IPS-NIHi11 (cell line): Measurements from ENCODE around the gene PPP1R9B.

Source experiments
- DNase-seq: peaks from one replicate; pipeline ENCODE4 v3.0.0; 2012; ENCODE audit warnings: mixed read lengths, low spot score

Gene PPP1R9B

DNA sequence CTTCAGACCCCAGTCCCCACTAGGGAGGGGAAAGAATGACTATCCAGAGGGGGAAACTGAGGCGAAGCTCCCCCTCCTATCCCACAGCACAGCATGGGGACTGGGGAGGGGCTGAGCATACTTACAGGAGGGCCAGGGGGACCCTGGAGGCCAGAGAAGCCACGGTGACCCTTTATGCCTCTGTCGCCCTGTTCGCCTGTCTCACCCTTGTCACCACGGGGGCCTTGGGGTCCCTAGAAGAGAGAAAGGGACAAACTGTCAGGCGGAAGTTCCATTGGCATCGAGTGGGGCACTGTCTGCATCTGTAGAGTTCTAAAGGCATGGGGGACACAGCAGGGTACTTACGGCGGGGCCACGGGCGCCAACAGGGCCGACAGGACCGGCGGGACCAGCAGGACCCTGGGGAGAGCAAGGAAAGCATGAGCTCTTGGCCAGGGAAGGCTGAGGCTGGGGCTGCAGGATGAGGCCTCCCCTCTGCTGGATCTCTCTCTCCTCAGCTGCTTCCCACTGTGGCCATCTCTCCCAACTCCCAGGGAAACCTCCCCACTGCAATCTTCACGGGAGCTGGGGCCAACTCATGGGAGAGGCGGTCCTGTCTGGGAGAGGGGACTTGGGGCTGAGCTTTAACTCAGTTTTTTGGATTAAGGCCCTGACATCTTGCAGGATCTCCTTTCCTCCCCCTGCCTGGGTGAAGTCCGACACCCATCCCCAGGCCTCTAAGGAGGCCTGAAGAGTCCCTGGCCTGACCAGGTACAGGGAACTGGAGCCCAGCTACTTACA lies 37.5 kb upstream of the PPP1R9B start:
- DNase-seq = no peak

DNA sequence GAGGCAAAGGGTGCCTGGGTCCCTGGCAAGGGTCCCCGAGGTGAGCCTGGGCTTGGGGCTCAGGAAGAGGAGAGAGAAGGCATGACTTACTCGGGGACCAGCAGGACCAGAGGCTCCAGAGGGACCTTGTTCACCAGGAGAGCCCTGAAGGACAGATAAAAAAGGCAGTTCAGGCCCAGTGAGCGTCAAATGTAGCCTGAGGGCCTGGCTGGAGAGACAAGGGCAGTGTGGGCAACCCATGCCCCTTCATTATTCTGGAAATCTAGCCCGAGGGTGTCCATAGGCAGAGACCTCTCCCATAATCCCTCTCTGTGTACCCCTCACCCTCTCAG lies 36.9 kb upstream of the PPP1R9B start:
- DNase-seq = no peak

DNA sequence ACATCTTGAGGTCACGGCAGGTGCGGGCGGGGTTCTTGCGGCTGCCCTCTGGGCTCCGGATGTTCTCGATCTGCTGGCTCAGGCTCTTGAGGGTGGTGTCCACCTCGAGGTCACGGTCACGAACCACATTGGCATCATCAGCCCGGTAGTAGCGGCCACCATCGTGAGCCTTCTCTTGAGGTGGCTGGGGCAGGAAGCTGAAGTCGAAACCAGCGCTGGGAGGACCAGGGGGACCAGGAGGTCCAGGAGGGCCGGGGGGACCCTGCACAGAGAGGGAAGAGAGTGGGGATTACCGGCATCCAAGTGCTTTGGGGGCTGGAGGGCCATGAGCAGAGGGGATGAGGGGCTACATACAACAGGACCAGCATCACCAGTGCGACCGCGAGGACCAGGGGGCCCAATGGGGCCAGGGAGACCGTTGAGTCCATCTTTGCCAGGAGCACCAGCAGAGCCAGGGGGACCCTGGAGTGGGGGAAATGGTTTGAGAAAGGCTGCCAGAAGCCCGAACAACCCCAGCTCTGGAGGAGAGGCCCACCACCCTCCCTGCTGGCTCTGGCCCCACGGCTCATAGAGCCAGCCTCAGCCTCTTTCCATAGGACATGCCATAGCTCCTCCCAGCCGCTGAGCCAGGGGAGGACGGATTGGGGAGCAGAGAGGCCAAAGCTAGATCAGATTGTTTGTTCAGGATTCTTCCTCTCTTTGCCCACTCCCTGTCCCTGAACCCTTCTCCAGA lies 36.4 kb upstream of the PPP1R9B start:
- DNase-seq = no peak

DNA sequence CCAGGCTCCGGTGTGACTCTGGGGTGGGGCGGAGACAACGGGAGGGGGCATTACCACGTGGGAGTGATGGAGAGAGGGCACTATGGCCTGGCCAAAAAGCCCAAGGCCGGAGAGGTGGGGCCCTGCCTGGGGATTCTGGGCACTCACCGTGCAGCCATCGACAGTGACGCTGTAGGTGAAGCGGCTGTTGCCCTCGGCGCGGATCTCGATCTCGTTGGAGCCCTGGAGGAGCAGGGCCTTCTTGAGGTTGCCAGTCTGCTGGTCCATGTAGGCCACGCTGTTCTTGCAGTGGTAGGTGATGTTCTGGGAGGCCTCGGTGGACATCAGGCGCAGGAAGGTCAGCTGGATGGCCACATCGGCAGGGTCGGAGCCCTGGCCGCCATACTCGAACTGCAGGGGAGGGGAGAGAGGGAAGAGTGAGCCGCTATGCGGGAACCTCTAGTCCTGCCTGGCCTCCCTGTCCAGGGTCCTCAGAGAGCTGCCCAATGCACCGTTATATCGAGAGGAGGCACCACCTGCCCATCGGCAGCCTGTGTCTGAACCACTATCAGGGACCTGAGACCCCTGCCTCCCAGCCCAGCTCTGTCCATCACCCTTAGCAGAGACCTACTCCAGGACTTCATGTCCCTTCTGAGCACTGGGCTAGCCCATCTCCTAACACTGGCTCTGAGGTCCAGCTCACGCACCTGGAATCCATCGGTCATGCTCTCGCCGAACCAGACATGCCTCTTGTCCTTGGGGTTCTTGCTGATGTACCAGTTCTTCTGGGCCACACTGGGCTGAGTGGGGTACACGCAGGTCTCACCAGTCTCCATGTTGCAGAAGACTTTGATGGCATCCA lies 35.4 kb upstream of the PPP1R9B start:
- no peak for DNase-seq

DNA sequence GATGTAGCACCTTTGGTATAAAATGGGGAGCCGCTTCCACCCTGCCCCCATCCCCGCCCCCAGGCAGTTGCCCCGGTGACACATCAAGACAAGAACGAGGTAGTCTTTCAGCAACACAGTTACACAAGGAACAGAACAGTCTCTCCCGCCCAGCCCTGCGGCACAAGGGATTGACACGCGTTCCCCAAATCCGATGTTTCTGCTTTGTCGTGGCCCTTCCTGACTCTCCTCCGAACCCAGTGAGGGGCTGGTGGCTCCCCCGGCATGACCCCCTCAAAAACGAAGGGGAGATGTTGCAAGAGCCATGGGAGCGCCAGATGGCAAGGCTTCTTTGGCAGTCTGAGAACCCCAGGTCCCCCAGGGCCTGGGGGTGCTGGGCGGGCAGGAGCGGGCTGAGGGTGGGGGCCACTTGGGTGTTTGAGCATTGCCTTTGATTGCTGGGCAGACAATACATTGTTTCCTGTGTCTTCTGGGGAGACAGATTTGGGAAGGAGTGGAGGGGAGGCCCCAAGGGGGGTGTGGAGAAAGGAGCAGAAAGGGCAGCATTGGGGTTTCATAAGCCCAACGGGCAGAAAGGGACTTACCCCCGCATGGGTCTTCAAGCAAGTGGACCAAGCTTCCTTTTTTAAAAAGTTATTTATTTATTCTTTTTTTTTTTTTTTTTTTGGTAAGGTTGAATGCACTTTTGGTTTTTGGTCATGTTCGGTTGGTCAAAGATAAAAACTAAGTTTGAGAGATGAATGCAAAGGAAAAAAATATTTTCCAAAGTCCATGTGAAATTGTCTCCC lies 34.3 kb upstream of the PPP1R9B start:
- peak; percentile 53 for DNase-seq

DNA sequence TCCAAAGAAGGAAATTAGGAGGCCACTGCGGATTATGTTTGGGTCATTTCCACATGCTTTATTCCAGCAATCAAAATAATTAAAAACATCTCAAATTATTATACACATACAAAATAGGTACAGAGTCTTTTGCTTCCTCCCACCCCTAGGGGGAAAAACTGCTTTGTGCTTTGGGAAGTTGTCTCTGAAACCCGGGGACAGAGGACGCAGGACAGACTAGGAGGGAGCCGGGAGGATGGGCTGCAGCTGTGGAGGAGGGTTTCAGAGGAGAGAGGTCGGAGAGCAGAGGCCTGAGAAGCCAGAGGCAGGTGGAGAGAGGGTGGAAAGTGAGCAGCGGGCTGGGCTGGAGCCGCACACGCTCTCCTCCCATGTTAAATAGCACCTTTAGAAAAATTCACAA lies 33.6 kb upstream of the PPP1R9B start:
- DNase-seq = peak; percentile 61

DNA sequence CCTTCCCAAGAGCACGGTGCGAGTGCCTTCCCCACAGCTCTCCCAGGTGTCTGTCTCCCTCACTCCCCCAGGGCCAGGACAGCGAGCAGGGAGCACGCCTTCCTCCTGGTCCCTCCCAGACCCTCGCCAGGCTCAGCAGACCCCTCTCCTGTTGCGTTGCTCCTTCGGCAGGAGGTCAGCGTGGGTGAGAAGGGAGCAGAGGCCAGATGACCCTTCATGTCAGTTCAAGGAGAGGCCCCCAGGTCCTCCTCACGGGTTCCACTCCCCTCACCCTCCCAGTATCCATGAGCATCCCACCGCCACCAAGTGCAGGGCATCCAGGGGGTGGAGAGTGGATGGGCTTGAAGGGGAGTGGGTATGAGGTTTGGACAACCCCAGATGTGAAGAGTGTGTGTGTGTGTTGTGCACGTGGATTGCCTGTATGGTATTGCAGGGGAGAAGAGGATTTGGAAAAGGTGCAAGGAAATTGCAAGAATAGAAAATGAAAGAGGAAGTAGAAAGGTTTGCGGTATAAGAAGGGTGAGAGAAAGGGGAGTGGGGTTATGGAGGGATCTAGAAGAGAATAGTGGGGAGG lies 33.0 kb upstream of the PPP1R9B start:
- DNase-seq = no peak

DNA sequence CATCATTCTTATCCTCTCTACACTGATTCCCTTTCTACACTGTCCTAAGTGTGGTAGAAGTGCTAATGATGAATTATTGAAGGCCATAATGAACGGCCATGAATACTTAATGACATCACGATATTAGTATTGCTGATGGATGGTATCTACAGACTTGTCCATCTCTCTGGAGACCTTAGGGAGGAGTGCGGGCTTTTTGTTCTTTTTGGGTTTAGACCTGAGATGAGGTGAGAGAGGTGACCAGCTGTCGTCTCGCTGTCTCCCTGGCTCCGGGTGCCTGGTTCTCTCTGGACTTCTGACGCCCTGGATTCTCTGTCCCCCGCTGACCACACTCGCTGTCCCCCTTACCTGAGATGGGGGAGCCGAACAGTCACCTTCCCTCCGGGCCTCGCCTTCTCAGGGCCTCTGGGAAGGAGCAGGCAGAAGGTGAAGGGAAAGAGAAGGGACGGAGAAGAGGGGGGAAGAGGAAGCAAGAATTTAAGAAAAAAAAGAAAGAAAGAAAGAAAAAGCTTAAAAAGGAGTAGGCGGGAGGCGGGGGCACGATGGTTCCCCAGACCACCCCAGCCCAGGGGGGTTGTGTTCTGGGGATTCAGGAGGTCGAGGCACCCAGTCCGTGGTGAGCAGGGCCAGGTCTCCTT lies 32.4 kb upstream of the PPP1R9B start:
- no peak for DNase-seq

DNA sequence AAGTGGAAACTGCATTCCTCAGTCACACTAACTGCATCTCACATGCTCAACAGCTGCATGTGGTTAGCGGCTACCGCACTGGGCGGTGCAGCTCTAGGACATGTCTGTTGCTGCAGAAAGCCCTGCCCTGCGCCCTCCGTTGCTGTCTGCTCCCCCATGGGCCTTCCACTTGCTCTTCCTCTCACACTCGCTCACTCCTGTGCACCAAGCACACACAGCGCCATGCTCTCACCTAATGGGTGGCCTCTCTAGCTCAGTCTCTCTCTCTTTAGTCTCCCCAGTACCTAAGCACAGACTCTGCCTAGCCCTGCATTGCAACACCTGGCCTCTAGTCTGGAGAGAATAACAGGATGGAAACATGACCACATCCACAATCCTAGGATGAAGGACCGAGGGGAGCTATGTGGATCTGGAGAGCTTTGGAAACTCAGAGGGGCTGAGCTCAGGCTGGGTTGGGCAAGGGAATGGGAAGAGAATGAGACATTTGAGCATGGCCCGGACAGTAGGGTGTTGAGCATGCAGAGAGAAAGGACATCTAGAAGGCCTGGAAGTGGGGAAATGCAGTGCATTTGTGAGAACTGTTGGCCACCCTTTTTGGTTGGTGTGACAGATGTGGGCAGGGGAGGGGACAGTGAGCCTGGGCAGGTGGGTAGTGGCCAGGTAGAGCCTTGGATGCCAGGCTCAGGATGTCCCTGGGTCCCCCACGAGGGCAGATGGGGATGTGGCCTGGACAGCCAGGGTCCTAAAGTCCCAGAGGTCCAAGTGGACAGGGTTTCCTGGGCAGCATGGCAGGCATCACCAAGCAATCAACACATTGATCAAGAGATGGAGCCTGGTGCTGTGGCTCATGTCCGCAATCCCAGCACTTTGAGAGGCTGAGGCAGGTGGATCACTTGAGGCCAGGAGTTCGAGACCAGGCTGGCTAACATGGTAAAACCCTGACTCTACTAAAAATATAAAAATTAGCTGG lies 31.4 kb upstream of the PPP1R9B start:
- DNase-seq = no peak

DNA sequence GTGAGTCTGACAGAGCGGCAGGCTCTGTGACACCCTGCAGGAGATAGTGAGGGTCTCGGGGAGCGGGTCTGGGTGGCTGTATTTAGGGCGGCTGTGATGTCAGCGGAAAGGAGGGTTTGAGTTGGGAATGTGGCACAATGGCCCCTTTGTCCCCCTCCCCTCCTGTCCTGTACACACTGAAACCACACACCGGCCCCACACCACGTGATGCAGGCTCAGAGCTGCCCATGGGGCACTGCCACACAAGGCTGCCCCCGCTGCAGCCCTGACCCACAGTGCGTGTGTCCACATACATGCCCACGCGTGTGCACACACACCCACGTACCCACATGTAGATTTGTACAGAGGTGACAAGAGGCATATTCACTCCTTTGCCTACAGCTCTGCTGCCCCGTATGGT lies 30.7 kb upstream of the PPP1R9B start:
- DNase-seq = no peak

DNA sequence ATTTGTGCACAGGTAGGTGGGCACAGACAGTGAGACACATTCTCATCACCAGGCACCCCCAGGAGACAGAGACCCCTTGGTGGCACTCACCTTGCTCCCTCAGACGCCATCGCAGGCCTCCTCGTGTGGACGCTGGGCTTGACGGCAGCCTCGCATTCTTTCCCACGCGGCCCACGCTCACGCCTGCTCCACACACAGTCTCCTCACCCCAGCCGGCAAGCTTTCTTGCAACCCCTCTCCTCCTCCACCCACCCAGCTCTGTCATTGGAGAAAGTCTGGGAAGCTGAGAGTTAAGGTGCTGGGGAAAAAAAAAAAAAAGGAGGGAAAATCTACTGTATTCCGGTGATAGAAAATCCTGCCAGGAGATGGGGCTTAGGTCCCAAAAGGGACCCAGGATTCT lies 30.1 kb upstream of the PPP1R9B start:
- no peak for DNase-seq

DNA sequence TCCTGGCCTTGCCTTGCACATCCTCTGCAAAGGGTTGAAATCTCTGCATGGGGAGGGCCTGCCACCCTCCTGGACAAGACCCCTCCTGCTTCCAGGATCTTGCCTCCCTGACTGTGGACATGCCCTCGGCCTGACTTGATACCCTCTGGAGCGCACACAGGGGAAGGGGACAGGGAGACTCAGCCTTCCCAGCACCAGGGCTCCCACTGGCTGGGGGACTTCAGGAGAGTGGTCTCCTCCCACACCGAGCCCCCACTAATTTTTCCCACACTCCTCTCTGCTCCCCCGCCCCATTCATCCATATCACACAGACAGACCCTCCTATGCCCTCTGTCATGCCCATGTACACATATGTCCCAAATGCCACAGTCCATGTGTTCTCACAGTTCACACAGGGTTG lies 29.6 kb upstream of the PPP1R9B start:
- DNase-seq = no peak

DNA sequence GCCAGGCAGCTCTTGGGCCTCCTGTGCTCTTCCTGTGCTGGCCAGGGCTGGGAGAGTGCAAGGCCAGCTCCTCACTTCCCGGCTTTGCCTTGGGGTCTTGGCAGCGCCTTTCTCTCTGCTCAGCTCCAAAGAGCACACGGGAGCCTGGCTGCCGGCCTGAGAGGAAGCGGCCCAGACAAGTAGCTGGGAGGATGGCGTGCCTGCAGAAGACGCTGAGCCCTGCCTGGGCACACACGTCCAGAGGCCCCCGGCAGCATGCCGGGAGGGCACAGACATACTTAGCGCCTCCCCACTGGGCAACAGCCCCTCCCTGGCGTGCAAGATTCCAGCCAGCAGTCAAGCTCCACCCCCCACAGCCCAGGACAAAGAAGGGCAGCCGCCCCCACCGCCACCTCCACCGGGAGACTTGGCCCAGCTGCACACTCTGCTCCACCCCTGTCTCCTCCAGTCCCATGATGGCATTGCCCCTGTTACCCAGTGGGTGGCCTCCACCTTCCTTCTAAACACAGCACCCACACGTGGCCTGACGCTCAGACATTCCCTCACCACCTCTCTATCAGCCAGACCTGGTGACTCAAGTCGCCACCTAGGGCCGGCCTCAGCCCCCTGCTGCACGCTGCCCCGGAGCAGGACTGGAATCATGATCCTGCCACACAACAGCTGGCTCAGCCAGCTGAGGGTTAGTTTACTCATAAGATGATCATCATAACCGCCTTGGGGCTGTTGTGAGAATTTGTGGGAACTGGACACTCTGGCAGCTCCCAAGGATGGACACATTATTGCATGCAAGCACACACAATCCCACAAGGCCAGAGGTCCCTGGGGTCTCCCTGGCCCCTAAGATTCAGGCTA lies 27.7 kb upstream of the PPP1R9B start:
- DNase-seq = peak; percentile 79

DNA sequence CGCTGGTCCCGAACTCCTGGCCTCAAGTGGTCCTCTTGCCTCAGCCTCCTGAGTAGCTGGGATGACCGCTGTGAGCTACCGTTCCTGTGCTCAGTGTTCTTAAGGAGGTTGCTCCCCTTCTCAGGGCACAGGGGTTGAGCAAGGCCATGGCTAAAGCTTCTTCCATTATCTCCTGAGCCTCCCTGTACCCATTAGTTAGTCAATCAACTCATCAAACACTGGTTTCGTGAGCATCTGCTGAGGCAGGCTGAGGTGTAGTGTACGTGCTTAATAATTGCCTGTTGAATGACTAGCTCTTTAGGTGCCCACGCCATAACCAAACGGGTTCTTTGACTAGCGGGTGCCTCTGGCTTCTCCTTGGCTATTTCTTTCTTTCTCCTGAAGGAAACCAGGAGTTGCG lies 27.0 kb upstream of the PPP1R9B start:
- no peak for DNase-seq

DNA sequence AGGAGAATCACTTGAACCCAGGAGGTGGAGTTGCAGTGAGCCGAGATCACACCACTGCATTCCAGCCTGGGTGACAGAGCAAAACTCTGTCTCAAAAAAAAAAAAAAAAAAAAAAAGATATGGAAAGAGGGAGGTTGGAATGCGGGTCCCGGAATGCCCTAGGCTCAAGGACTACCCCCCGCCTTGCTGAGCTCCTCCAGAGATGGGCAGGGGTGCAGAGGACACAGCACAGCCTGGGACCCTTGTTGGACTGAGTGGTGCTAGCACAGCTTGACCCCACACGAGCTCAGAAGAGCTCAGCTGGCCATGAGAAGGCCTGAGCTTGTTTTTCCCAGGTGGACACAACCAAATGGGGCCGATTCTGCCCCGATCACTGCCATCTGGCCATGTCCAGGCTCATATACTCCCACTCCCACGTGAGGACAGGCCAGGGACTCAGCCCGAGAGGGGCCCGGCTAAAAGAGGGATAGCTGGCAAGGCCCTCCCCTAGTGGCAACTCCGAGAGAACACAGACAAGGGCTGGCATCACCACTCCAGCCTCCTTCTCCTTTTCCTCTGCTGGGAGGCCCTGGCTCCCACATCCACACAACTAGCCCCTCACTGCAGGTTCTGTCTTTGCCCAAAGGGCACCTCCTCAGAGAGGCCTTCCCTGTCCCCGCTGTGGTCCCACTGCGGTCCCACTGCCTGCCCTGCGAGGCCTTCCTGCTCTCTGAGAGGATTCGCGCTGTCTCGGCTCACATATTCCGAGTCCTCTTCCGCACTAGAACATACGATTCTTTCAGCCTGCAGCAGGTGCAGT lies 26.3 kb upstream of the PPP1R9B start:
- DNase-seq = no peak

DNA sequence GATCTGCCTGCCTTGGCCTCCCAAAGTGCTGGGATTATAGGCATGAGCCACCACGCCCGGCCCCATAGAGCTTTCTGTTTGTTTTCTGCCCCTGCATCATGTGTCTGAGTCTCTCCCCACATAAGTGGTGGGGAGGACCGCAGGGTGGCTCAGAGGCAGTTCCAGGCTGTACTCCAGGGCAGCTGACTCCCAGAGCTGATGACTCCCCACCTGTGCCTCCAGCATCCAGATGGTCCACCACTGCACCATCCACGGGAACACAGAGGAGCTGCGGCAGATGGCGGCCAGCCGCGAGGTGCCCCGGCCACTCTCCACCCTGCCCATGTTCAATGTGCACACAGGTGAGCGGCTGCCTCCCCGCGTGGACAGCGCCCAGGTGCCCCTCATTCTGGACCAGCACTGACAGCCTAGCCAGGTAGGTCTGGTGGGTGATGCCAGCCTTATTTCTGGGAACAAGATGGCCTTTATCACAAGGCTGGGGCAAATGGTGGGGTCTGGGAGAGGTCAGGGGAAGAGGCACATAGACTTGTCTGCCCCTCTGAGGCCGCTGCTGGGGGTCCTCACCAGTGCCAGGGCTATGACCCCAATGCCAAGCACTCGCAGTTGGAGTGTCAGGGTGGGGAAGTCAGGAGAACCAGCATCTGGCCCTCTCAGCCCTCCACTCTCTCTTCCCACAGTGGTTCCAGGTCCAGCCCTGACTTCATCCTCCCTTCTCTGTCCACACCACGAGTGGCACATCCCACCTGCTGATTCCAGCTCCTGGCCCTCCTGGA lies 24.7 kb upstream of the PPP1R9B start:
- no peak for DNase-seq

DNA sequence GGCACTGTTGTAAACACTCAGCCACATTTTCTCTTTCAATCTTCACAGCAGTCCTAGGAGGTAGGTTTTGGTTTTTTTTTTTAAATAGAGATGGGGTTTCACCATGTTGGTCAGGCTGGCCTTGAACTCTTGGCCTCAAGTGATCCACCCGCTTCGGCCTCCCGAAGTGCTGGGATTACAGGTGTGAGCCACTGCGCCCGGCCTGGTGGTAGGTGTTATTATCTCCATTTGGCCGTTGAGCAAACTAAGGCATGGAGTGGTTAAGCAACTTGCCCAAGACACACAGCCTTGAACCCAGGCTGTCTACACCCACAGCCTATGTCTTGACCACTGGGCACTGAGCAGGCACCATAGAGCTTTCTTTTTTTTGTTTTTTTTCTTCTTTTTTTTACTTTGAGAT lies 24.0 kb upstream of the PPP1R9B start:
- DNase-seq = no peak
